Activated CD8-positive, alpha-beta T cell treated with anti-CD3 and anti-CD28 coated beads for 36 hours (primary cell): Measurements from ENCODE around the gene MPZL3. TPM values are rescaled to one million over a fixed set of nuclear protein-coding genes. Genes with fewer than 3 reads are reported as not detected.

Source experiments
- ATAC-seq: fragments of 200-7000 bp; cut with Tn5 transposase; one replicate; pipeline ENCODE4 v1.10.0; 2021; ENCODE audit warnings: mild to moderate bottlenecking, moderate library complexity
- CTCF ChIA-PET: fragments of 350-600 bp; sonication (Branson Sonifier 250); formaldehyde crosslinking; loops from one replicate; lab custom pipeline; 2021; ENCODE audit warnings: antibody characterized with exemption; lab: Charles Lee
- POLR2A ChIA-PET: fragments of 350-600 bp; sonication (Branson Sonifier 250); formaldehyde crosslinking; loops from one replicate; lab custom pipeline; 2021; ENCODE audit warnings: antibody characterized with exemption; lab: Charles Lee
- DNase-seq: peaks from one replicate; pipeline ENCODE4 v3.0.0-alpha.2; 2020
- H3K27ac Mint-ChIP-seq: one replicate; pipeline ENCODE4 v1.8.0; 2021; ENCODE audit warnings: mild to moderate bottlenecking, mixed read lengths
- H3K27me3 Mint-ChIP-seq: one replicate; pipeline ENCODE4 v1.8.0; 2021; ENCODE audit warnings: mixed read lengths
- H3K36me3 Mint-ChIP-seq: one replicate; pipeline ENCODE4 v1.8.0; 2021; ENCODE audit warnings: low read depth, mixed read lengths
- H3K4me1 Mint-ChIP-seq: one replicate; pipeline ENCODE4 v1.8.0; 2021; ENCODE audit warnings: low read depth, mixed read lengths
- H3K4me3 Mint-ChIP-seq: one replicate; pipeline ENCODE4 v1.8.0; 2021; ENCODE audit warnings: mild to moderate bottlenecking, moderate library complexity, mixed read lengths
- H3K9me3 Mint-ChIP-seq: one replicate; pipeline ENCODE4 v1.8.0; 2021; ENCODE audit warnings: mixed read lengths
- CTCF ChIP-seq: fragments of 200-600 bp; IDR thresholded peaks from one replicate; pipeline ENCODE4 v1.8.0; 2022; ENCODE audit warnings: antibody characterized with exemption, mild to moderate bottlenecking
- intact Hi-C: fragments of 100-400 bp; cut with micrococcal nuclease; formaldehyde crosslinking; loops from one replicate; pipeline ENCODE4 v1.10.0; 2022
- total RNA-seq, 2 experiments: library from RNA; stranded (reverse); gene quantifications; one replicate each; pipeline ENCODE4 v1.2.3, GENCODE V29; 2021

MPZL3 gene
- total RNA-seq, 2 experiments from 2014 or later, result 51.1 to 51.7 TPM

DNA sequence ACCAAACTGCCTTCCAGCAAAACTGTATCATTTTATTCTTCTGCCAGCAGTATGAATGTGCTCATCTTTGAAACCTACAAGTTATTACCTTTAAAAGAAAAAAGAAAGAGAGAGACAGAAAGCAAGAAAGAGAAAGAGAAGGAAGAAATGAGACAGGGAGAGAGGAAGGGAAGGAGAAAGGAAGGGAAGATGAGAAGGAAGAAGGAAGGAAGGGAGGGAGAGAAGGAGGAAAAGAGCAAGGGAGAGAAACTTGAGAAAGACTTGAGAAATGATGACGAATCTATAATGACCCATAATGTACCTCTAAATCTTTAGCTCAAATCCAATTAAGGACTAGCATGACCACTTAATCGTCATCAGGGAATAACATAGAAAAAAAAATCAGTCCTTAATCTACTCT, 16.0 kb downstream of the MPZL3 start:
- no peak for DNase-seq
- intact Hi-C loops, result loop anchor here (5.0 kb wide), 1 partner anchor 34 kb away; no protein-coding TSS in a partner anchor
- POLR2A ChIA-PET, result interaction anchor here (0.9 to 1.9 kb wide), 6 partner anchors 9 to 69 kb away, joined by 3 to 13 read pairs (median 6); partner anchors contain the start of genes CD3E and JAML
- Mint-ChIP-seq H3K27ac (peak overlapping the region; percentile 87), H3K4me3 (peak overlapping the region; percentile 44), H3K27me3 (no peaks in the 10 kb centered on the region), H3K4me1 (peaks cover 38% of the 10 kb centered on the region), H3K36me3 (peaks cover 84% of the 10 kb centered on the region), H3K9me3 (no peaks in the 10 kb centered on the region)
- CTCF ChIA-PET, result interaction anchor here (1.4 to 2.2 kb wide), 3 partner anchors 9 to 55 kb away, joined by 3 to 16 read pairs (median 6); no protein-coding TSS in a partner anchor
- no peak for ATAC-seq
- TF ChIP-seq CTCF, result no peak

- DNase-seq, result no peak
- H3K9me3 Mint-ChIP-seq, result no peaks in the 10 kb centered on the region
- peaks cover 34% of the 10 kb centered on the region for H3K4me1 Mint-ChIP-seq
- no peaks in the 10 kb centered on the region for H3K27me3 Mint-ChIP-seq
- no peak overlapping the region for H3K27ac Mint-ChIP-seq
- POLR2A ChIA-PET, result interaction anchor here (1.0 to 6.7 kb wide), 5 partner anchors 9 to 70 kb away, joined by 4 to 71 read pairs (median 5); partner anchors contain the start of gene JAML
- CTCF ChIA-PET, result no interaction called here
- no peak for TF ChIP-seq CTCF
- no peak for ATAC-seq
- H3K4me3 Mint-ChIP-seq, result no peak overlapping the region
- peaks cover 71% of the 10 kb centered on the region for H3K36me3 Mint-ChIP-seq
- intact Hi-C loops, result loop anchor here (5.0 kb wide), 1 partner anchor 33 kb away; no protein-coding TSS in a partner anchor
Observed at GRCh38 chr11:118234833-118235232, 17.3 kb downstream of the MPZL3 start.

- ATAC-seq (no peak), DNase-seq (no peak)
- Mint-ChIP-seq H3K9me3 (no peaks in the 10 kb centered on the region), H3K36me3 (peaks cover 62% of the 10 kb centered on the region), H3K4me3 (peak overlapping the region; percentile 5), H3K27ac (no peak overlapping the region), H3K4me1 (peaks cover 29% of the 10 kb centered on the region), H3K27me3 (no peaks in the 10 kb centered on the region)
- no peak for TF ChIP-seq CTCF
- ChIA-PET CTCF (no interaction called here), POLR2A (interaction anchor here (0.9 to 6.7 kb wide), 7 partner anchors 7 to 34 kb away, joined by 3 to 71 read pairs (median 4); partner anchors contain the start of genes JAML and MPZL2)
- intact Hi-C loops, result no loop called here
Observed at GRCh38 chr11:118233850-118234249, 18.3 kb downstream of the MPZL3 start.

- no peak for DNase-seq
- no peak for ATAC-seq
- ChIA-PET CTCF (no interaction called here), POLR2A (interaction anchor here (0.9 to 6.7 kb wide), 8 partner anchors 8 to 33 kb away, joined by 3 to 71 read pairs (median 4); partner anchors contain the start of genes JAML and MPZL2)
- no peaks in the 10 kb centered on the region for H3K9me3 Mint-ChIP-seq
- no peak for TF ChIP-seq CTCF
- H3K27me3 Mint-ChIP-seq, result no peaks in the 10 kb centered on the region
- intact Hi-C loops, result no loop called here
- peaks cover 61% of the 10 kb centered on the region for H3K36me3 Mint-ChIP-seq
- no peak overlapping the region for H3K27ac Mint-ChIP-seq
- H3K4me1 Mint-ChIP-seq, result peaks cover 27% of the 10 kb centered on the region
- H3K4me3 Mint-ChIP-seq, result no peak overlapping the region
Observed at GRCh38 chr11:118233377-118233776, 18.8 kb downstream of the MPZL3 start.

DNA sequence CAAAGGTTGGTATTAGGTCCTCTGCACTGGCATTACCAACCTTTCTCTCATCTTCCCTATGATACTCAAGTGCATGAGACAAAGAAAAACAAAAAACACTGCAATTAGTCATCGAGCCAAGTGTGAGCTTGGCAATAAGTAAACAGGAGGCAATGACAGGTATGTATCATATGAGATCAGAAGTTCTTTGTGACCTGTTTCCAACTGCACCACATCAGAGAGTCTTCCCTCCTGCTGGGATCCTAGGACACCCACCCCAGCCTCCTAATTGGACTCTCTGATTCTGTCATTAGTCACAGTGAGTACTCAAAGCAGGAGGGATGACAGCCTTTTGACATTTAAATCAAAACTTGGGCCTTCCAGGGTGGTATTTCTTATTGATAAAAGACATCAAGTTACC, 19.5 kb downstream of the MPZL3 start:
- ChIA-PET POLR2A (interaction anchor here (0.5 to 6.7 kb wide), 7 partner anchors 8 to 73 kb away, joined by 3 to 71 read pairs (median 4); partner anchors contain the start of gene JAML), CTCF (interaction anchor here (1.3 kb wide), 2 partner anchors 9 to 61 kb away, joined by 3 read pairs; no protein-coding TSS in a partner anchor)
- Mint-ChIP-seq H3K9me3 (no peaks in the 10 kb centered on the region), H3K4me3 (no peak overlapping the region), H3K27ac (no peak overlapping the region), H3K36me3 (peaks cover 61% of the 10 kb centered on the region), H3K4me1 (peaks cover 28% of the 10 kb centered on the region), H3K27me3 (no peaks in the 10 kb centered on the region)
- DNase-seq, result peak; percentile 82
- ATAC-seq, result peak; percentile 76
- intact Hi-C loops, result no loop called here
- TF ChIP-seq CTCF, result no peak
